GM12801 (cell line): ENCODE measurements around the gene CRTAC1.

Source experiments
- TF ChIP-seq, protein P1 (sequence below): IDR thresholded peaks from one replicate; pipeline ENCODE4 v1.5.1; 2011; ENCODE audit warnings: control low read depth; ENCODE audit not compliant: insufficient read length; ENCODE audit errors: extremely low read depth

Gene CRTAC1

DNA sequence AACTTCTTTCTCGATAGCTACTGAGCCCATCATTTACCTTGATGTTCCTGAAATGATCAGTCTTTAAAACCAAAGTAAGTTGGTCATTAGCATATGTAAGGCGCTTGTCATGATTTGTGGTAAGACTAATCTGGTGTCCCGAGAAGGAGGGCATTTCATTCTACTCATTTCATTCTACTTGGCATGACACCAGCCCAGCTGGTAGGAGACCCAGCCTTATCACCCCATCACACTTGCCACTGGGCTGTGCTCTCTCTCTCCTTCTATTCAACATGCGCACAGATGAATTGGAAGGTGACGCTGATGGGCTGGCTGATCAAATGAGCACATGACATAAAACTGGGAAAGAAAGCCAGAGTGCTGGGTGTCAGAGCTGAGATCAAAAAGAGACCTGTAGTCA, 65.7 kb downstream of the CRTAC1 start:
- TF ChIP-seq, protein P1, sequence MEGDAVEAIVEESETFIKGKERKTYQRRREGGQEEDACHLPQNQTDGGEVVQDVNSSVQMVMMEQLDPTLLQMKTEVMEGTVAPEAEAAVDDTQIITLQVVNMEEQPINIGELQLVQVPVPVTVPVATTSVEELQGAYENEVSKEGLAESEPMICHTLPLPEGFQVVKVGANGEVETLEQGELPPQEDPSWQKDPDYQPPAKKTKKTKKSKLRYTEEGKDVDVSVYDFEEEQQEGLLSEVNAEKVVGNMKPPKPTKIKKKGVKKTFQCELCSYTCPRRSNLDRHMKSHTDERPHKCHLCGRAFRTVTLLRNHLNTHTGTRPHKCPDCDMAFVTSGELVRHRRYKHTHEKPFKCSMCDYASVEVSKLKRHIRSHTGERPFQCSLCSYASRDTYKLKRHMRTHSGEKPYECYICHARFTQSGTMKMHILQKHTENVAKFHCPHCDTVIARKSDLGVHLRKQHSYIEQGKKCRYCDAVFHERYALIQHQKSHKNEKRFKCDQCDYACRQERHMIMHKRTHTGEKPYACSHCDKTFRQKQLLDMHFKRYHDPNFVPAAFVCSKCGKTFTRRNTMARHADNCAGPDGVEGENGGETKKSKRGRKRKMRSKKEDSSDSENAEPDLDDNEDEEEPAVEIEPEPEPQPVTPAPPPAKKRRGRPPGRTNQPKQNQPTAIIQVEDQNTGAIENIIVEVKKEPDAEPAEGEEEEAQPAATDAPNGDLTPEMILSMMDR, result no peak

DNA sequence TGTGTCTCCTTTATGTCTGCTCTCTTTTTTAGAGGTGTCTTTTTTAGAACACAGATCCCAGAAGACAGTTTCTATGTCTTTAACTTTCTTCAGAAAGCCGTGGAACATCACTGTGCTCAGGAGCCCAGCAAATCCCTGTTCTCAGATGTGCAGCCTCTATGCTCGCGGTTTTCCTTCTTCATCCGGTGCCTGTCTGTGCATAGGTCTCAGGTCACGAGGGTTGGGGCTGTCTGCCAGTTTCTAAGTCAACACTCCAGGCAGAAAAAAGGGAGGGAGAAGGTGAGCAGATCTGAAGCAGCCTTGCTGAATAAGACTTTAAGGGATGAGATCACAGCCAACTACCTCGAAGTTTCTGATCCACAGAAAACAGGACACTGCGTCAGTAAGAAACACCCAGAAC, 68.5 kb downstream of the CRTAC1 start:
- TF ChIP-seq, protein P1, result no peak

DNA sequence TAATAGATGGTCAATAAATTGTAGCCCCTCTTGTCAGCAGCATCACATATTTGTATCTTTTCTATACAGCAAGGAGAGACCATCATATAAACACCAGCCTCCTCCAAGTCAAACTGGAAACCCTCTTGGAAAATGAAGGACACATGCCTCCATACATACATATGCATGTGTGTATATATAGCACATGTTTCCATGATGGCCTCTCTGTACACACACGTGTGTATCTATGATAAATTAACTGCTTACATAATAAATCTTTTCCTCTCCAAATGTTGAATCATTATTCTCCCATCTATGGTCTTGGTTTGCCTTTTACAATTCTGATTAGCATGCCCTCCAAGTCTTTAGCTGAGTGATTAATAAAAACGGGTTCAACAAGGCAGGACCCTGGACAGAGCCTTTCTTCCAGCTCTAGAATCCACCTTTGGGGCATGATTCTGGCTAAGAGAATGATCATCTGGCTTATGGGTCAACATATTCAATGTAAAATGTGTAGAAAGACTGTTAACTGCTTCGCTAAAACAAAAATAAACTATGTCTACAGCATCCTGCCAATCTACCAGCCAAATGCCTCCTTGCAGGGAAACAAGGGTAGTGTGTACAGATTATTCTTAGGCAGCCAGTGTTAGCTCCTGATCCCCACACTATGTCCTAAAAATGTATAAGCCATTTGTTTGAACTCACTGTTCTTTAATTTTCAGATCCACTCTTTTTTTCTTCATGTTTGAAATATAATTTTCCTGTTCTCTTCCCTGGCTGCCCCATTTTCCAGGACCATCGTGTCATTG, 70.0 kb downstream of the CRTAC1 start:
- TF ChIP-seq, protein P1, result no peak

DNA sequence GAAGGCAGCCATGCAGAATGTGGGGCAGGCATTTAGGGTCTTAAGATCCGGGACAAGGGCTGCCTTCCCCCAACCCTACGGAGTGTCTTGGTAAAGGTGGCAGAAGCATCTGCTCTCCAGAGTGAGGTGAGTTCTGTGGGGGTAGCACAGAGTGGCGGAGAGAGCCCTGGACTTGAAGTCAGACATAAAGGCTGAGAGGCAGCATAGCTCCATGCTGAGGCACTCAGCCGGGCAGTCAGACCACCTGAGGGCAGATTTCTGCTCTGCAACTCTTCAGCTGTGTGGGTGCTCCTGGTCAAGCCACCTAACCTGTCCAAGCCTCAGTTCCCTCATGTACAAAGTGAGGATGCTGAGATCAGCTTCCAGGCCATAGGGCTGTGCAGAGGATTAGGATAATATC, 81.0 kb downstream of the CRTAC1 start:
- TF ChIP-seq, protein P1, result no peak

DNA sequence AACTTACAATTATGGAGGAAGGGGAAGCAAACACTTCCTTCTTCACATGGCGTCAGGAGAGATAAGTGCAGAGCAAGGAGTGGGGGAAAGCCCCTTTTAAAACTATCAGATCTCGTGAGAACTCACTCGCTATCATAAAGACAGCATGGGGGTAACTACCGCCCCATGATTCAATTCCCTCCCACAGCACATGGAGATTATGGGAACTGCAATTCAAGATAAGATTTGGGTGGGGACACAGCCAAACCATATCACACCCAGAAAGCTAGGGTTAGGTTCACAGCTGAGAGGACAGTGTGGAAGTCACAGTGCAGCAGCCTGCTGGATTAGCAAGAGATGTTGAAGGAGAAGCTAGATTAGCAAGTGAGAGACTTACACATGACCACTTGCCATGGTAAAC, 81.6 kb downstream of the CRTAC1 start:
- TF ChIP-seq, protein P1, result no peak

DNA sequence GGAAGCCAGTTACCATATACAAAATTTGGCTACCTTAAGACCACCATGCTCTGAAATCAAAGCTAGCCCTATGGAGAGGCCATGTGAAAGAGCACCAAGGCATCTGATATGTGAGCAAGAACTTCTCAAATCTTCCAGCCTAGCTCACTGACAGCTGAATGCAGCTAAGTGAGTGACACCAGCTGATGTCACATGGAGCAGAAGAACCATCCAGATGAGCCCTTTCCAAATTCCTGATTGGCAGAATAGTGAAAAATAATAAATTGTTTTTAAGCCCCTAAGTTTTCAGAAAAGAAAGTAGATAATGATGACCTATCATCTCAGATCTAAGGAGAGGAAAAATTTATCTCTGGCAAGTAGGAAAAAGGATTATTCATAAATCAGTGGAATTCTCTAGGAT, 85.6 kb downstream of the CRTAC1 start:
- TF ChIP-seq, protein P1, result no peak

DNA sequence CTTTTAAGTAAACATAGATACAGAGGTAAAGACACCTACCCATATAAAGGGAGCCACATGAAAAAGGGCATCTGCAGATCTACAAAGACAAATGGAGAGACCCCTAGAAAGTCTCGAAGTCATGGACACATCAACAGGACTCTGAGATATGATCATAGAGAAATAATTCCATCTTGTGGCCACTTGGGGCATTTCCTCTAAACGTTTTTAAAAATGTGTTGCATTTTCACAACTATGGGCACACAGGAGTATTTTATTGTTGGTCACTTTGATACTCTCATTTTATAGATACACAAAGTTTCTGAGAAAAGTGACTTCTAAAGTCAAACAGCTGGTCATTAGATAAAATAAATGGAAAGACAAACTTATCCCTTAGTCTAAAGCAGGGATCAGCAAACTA, 87.1 kb downstream of the CRTAC1 start:
- TF ChIP-seq, protein P1, result no peak
